Epithelial cell of esophagus (primary cell): ENCODE results near the gene RFX3.

Experiments used
- DNase-seq: peaks from one replicate; pipeline ENCODE4 v3.0.0; 2010; ENCODE audit warnings: low read depth
- H3K4me3 ChIP-seq: 2 replicates; pipeline ENCODE4 v1.5.1; 2011; ENCODE audit warnings: mild to moderate bottlenecking, low read length, control low read depth
- CTCF ChIP-seq: IDR thresholded peaks from 2 replicates; pipeline ENCODE4 v1.5.1; 2011; ENCODE audit warnings: low read depth, mild to moderate bottlenecking, low read length, control low read depth, inconsistent platforms; ENCODE audit not compliant: insufficient read depth; ENCODE audit errors: missing control alignments

The RFX3 gene

GRCh38 chr9:3235497-3235896 lies 290.3 kb downstream of the RFX3 start:
- no peak overlapping the region for H3K4me3 ChIP-seq
- TF ChIP-seq CTCF = no peak
- peak; percentile 10 for DNase-seq

GRCh38 chr9:3224931-3225330 lies 300.9 kb downstream of the RFX3 start:
- no peak for DNase-seq
- TF ChIP-seq CTCF = no peak
- no peak overlapping the region for H3K4me3 ChIP-seq

- DNase-seq = peak; percentile 6
- no peak overlapping the region for H3K4me3 ChIP-seq
- no peak for TF ChIP-seq CTCF
These were observed 310.1 kb downstream of the RFX3 start for GRCh38 chr9:3215658-3216057.

- no peak for TF ChIP-seq CTCF
- no peak overlapping the region for H3K4me3 ChIP-seq
- no peak for DNase-seq
These were observed 311.1 kb downstream of the RFX3 start for GRCh38 chr9:3214741-3215140.

GRCh38 chr9:3205421-3206095 lies 320.2 kb downstream of the RFX3 start:
- no peak for TF ChIP-seq CTCF
- H3K4me3 ChIP-seq = no peak overlapping the region
- DNase-seq = no peak

- DNase-seq = peak; percentile 44
- H3K4me3 ChIP-seq = no peak overlapping the region
- no peak for TF ChIP-seq CTCF
These were observed 325.4 kb downstream of the RFX3 start for GRCh38 chr9:3200331-3200774.

GRCh38 chr9:3193791-3194190 lies 332.0 kb downstream of the RFX3 start:
- DNase-seq = no peak
- H3K4me3 ChIP-seq = no peak overlapping the region
- no peak for TF ChIP-seq CTCF
